HG03439 (cell line): ENCODE results near the gene HDDC3.

Experiments used
- ATAC-seq: cut with Tn5 transposase; IDR thresholded peaks from one replicate; pipeline ENCODE4 v1.9.1; 2021; ENCODE audit warnings: mild to moderate bottlenecking, moderate library complexity; ENCODE audit not compliant: unreplicated experiment

HDDC3 gene, protein sequence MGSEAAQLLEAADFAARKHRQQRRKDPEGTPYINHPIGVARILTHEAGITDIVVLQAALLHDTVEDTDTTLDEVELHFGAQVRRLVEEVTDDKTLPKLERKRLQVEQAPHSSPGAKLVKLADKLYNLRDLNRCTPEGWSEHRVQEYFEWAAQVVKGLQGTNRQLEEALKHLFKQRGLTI

DNA sequence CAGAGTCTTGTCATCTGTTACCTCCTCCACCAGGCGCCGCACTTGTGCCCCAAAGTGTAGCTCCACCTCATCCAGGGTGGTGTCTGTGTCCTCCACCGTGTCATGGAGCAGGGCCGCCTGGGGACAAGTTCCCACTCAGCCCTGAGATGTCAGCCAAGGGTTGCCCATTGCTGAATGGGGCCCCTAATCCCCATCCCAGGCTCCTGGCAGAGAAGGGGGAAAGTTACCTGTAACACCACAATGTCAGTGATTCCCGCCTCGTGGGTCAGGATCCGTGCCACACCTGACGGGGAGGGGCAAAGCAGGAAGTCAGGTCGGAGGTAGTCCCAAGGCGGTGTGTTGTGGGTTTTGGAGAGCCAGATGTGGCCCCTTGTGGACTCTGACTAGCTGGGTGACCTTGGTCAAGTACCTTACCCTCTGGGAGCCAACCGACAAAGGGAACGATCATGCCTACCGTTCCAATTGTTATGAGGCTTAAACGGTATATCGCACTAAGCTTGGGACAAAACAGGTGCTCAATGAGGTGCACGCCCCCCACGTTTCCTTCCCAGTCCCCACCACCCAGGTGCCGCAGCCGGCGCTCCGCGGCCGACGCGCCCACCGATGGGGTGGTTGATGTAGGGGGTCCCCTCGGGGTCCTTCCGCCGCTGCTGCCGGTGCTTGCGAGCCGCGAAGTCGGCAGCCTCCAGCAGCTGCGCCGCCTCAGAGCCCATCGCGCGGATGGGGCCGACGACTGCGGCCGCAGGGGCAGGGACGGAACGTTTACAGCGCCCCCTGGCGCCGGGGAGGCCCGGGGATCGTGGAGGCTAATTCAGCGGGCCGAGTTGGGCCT, at the start of gene HDDC3:
HDDC3 (minus strand) TSS at position 722 of the 832 bp plus-strand sequence; CDS start at position 713, 9 bp downstream.
- peak; percentile 45 for ATAC-seq

DNA sequence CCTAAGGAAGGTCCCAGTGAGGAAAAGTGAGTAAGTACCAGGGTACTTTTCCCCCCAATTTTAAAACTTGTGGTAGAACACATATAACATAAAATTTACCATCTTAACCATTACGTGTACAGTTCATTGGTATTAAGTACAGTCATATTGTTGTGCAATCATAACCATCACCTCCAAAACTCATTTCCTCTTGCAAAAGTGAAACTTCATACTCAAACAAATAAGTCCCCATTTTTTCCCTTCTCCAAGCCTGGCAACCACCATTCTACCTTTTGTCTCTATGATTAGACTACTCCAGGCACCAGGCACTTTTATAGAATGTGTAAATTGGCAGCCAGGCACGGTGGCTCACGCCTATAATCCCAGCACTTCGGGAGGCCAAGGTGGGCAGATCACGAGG, 49.8 kb upstream of the HDDC3 start:
- ATAC-seq: peak; percentile 22

DNA sequence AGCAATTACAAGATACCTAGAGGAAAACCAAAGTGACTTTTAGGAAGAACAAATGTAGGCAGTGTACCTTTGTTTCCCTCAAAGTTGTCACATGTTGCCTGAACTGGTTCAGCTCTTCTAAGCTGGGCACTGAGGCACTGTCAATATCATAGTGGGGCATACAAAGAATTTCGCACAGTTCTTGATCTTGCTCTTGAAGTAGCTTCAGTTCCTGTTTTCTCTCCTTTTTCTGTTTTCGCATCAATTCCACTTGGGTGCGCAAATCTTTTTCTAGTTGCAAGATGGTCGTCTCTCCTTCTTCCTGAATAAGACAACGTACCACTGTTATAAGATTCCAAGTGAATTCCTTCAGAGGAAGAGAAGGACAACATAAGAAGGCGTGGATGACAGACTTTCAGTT, 49.3 kb upstream of the HDDC3 start:
- ATAC-seq: peak; percentile 60

DNA sequence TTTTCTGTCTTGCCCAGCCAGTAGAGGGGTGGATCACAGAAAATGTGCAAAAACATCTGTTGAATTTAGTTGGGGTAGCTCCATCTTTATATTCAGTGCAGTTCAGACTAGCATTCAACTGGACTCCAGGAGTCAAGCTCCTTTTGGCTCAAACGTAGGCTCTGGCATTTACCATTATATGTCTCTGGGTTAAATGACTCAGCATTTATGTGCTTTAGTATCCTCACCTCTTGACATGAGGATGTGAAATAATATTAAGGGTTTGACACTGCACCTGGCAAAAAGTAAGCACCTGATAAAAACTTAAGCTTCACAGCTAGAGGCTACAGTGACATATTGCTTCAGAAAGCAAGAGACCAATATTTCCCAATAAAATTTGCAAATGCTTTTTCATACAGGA, 47.2 kb upstream of the HDDC3 start:
- no peak for ATAC-seq

DNA sequence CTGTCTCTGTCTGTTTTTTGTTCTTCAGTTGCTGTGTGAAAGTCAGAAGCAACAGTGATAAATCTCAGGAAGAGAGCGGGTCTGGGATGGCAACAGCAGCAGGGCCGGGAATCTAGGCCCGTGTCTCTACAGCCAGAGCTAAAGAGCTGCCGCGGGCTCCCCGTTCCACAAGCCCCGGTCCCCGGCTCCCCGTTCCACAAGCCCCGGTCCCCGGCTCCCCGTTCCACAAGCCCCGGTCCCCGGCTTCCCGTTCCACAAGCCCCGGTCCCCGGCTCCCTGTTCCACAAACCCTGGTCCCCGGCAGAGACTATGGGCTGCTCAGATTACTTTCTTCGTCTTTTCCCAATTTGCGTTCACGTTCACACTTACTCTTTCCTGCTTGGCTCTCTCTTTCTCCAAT, 41.9 kb upstream of the HDDC3 start:
- no peak for ATAC-seq

DNA sequence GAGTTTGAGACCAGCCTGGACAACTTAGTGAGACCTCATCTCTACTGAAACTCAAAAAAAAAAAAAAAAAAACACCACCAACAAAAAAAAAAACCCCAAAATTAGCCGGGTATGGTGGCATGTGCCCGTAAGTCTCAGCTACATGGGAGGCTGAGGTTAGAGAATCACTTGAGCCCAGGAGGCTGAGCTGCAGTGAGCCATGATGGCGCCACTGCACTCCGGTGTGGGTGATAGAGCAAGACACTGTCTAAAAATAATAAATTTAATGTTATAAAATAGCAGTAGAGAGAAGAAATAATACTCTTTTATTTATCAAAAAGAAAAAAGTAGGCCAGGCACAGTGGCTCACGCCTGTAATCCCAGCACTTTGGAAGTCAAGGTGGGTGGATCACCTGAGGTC, 39.8 kb upstream of the HDDC3 start:
- no peak for ATAC-seq

DNA sequence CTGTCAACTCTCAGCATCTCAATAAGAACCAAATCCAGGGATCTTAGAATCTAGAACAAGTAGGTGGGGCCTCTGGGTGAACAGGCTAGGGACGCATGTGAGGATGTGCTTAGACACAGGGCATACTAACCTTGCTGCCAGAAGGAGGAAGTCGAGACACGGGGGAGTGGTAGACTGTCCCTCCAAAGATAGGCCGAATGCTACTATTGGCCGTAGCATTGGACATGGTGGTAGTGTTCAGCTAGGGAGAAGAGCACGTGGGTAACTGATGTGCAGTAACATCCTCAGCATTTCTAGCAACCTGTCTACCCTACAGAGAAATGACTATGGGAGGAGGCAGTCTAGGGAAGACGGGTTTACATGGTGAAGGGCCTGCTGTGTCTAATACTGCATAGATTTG, 37.9 kb upstream of the HDDC3 start:
- ATAC-seq: no peak

DNA sequence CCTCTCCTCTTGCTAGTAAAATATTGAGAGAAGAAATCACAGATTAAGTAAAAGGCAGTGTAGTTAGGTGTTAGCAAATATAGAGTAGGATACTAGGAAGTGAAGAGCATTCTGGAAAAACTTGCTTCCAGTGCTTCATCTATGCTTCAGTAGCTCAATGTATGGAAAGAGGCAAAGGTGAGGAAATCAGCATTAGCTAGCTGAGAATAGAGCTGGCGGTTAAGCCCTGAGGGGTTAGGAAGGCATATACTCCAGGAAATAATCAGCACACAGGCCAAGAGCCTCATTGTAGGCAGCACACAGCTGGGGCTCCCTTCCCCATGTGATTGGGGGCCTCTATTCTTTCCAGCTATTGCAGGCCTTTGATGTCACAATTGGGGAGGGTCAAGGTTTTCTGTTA, 36.1 kb upstream of the HDDC3 start:
- ATAC-seq: no peak

DNA sequence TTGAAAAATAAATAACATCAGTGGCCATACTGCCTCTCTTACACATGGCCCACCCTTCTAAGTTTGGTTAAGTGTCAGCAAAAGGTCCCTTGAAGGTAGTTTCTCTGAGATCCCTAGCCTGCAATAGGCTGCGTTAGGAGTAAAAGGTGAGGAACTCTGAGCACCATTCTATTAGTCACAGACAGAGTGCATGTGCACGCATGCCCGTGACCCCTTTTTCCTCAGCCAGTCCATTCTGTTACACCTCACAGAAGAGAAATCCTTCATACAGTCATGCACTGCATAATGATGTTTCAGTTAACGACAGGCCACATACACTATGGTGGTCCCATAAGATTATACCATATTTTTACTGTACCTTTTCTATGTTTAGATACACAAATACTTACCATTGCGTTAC, 34.9 kb upstream of the HDDC3 start:
- ATAC-seq: no peak

DNA sequence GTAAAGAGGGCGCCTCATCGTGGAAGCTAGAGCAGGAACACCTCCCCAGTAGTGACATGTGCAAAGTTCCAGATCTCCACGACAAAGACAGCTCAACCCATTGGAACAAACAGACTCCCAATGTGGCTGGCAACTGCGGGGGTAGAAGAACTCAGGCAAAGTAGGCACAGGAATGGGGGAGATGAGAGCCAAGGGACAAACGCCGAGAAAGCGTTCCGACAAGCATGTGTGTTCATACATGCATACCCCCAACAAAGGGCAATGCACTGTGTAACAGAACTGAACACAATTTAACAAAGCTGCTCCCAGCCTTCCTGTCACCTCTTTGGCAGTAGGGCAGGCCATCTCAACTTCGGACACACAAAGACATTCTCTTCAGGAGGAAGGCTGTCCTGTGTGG, 33.9 kb upstream of the HDDC3 start:
- ATAC-seq: no peak

DNA sequence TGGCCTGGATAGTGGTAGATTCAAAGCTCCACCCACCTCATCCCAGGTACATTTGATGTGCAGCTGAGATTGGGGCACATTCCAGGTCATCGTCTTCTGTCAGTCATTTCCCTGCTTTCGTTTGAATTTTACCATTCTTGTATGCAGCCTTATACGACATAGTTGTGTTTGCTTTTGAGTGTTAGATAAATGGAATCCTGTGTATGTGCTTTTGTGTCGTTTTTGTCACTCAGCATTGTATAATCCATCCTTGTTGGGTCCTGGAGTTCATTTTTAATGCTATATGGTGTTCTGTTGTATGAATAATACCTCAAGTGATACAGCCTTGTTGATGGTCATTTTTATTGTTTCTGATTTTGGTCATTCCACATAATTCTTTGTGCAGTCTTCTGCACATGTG, 29.7 kb upstream of the HDDC3 start:
- no peak for ATAC-seq

DNA sequence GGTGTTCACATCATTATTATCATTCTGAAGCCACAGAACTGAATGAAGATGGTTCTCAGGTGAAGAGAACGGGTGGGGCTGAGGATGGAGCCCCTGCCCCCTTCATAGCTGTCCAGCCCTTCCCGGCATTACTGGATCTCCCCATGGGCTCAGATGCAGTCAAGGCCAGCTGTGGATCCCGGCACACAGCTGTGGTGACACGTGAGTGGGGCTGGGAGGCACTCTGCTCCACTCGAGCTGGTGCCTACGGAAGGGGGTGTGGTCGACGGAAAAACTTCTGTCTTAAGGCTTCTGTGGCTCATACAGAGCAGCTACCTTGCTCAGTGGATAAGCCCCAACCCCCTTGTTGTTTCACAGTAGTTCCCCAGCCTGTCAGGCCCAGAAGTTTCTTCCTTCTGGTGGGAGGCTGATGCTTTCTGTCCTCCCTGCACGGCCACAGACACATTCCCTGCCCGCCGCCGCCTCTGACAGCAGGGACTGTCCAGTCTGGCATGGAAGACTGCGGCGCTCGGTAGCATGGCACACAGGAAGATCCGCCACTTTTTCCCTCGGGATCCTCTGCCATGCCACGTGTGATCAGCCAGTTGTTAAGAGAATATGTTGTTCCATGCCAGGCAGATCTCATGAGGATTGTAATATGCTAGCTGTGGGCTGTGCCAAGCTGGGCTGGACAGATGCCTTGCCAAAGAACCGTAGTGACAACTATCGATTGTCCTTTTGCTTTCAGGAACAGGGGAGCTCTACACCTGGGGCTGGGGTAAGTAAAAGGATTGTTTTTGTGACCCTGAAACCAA, 28.1 kb upstream of the HDDC3 start:
- no peak for ATAC-seq

DNA sequence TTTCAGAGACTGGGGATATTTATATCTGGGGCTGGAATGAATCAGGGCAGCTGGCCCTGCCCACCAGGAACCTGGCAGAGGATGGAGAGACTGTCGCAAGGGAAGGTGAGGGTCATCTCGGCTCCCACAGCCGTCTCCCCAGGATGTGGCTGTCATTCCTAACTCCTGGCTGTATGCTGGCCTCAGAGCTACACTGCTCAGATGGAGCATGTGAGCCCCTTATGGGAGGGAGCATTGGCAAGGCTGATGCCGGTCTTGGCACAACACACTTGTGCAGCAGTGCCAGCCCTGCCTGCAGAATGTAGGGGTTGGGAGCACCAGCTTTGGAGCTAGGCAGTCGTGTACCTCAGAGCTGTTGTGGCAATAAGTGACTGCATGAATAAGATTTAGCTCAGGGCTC, 27.5 kb upstream of the HDDC3 start:
- ATAC-seq: no peak

DNA sequence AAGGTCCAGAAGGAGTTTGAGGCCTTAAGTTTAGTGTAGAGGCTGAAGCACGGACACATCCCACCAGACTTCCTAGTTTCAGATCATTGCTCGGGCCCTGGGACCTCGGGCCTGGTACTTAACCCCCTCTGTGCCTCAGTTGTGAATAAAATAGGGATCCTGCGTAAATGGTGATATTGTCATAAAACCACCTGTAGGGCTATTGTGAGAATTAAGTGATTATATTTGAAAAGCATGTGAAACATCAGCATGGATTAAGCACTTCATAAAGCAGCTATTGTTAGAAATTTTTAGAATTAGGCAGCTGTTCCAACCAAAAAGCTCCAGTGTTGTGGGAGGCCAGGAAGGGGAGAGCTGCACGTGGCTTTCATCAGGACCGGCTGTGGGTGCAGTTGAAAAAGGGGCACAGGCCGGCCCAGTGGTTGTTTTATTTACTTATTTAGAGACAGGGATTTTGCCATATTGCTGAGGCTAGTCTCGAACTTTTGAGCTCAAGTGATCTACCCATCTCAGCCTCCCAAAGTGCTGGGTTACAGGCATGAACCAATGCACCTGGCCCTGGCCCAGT, 26.8 kb upstream of the HDDC3 start:
- no peak for ATAC-seq

DNA sequence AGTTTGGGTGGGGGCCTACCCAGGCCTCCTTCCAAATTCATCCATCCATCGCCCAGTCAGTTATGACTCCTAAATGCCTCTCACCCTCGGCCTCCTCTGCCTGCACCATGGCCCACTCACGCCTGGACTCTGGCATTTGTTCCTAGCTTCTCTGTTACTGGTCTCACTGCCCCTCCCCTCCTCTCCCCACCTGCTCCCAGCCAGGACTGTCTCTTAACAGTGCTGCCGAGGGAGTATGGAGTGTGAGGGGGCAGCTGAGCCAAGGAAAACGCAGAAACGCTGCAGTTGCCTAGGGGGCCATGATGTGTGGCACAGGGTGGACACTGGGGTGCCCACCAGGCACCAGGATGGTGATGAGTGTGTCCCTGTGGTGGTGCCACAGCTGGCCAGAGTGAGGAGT, 25.4 kb upstream of the HDDC3 start:
- ATAC-seq: no peak

DNA sequence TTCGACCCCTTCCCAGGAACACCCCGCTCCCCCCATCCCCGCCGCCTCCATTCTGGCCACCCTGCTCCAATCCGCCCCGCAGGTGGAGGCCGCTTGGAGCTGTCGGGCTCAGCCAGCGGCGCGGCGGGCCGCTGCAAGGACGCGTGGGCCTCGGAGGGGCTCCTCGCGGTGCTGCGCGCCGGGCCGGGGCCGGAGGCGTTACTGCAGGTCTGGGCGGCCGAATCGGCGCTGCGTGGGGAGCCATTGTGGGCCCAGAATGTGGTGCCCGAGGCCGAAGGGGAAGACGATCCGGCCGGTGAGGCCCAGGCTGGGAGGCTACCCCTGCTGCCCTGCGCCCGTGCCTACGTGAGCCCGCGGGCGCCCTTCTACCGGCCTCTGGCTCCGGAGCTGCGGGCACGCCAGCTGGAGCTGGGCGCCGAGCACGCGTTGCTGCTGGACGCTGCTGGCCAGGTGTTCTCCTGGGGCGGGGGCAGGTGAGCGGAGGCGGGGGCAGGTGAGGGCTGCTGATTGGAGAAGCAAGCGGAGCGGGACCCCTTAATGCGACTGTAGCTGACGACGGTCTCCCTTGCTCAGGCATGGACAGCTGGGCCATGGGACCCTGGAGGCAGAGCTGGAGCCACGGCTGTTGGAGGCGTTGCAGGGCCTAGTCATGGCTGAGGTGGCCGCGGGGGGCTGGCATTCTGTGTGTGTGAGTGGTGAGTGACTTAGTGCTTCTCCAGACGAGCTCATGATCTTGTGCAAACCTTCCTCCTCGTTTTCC, 24.9 kb upstream of the HDDC3 start:
- no peak for ATAC-seq

DNA sequence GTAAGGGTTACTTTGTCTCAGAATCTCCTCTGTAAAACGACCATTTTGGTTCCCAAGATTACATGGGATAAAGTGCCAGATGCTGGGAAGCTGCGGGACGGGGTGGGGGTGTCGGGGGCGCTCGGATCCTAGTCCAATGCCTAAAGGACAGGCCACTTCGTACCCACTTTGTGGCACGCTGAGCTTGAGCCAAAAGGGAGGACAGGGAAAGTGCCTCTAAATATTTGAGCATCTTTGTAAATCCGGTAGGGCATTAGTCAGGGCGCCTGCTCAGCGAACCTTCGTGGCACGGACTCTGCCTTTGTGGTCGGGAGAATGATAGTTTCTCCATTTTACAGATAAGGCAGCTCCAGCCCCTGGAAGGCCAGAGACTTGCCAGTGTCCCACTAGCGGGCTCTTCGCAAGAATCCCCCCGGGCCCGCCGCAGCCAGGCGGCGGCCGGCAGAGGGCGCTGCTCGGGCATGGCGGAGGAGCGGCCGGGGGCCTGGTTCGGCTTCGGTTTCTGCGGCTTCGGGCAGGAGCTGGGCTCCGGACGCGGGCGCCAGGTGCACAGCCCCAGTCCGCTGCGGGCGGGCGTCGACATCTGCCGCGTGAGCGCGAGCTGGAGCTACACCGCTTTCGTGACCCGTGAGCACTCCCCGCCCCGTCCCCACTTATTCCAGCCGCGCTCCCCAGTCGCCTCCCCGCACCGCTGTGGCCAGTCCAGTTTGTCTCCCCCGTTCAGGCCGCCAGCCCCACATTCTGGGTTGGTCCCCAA, 24.1 kb upstream of the HDDC3 start:
- ATAC-seq: no peak

DNA sequence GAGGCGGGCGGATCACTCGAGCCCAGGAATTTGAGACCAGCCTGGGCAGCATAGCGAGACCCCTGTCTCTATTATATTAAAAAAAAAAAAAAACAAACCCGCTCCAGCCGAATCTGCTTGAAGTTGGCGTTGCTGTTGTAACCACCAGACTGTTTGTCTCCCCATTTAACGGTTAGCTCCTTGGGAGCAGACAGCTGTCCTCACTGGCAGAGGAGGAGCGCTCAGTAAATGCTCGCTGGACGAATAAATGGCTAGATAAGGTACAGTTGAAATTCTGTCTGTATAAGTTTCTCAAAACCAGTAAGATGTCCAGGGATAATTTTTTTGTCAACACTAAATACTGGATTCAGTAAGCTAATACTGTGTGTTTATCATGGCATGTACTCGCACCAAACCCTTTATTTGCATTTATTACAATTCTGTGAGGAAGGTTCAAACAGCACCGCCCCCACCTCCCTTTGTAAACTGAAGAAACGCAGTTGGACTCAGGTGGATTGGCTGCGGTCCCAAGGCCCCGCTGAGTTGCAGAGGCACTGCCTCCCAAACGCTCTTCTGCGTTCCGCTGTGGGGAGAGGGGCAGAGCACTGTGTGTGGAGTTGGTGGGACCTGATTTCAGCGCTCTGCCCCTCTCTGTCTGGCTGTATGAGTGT, 23.4 kb upstream of the HDDC3 start:
- ATAC-seq: no peak
